Measurements from ENCODE around the gene RNF123.

RNF123 gene

DNA sequence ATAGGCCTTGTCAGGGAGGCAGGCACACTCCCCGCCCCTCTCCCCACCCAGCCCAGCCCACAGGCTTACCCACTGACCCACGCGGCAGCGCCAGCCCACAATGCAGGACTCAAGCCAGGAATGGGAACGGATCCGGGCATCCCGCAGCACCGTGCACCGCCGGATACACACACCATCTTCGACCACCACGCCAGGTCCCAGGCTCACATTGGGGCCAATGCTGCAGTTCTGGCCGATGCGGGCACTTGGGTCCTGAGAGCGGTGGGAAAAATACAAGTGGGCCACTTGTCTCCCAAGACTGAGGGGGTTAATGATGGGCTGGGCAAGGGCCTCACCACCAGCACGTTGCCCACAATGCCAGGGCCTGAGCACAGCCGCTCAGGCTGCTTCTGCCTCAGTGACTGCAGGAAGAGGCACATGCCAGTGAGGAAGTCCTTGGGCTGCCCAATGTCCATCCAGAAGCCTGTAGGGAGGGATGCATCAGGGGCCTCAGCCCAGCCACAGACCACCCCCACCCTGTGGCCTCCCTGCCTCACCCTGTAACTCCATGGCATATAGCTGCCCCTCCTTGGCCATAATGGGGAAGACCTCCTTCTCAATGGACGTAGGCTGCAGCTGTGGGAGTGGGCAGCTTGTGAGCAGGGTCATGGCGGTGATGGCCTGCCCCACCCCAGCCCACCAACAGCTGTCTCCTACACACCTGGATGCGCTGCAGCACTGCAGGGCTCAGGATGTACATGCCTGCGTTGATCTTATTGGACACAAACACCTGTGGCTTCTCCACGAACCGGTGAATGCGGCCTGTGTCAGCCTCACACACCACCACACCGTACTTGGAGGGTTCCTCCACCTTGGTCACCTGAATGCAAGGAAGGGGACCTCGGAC lies 32.8 kb downstream of the RNF123 start:
- no peak overlapping the region for H3K27ac ChIP-seq (ENCODE audit: low read depth, low read length, severe bottlenecking)
- H3K4me1 ChIP-seq (ENCODE audit: control insufficient read depth, insufficient read depth, low read length, poor library complexity, severe bottlenecking): peaks cover 9% of the 10 kb centered on the region
- H3K9me3 ChIP-seq (ENCODE audit: control insufficient read depth, low read length): no peaks in the 10 kb centered on the region
- H3K36me3 ChIP-seq (ENCODE audit: control insufficient read depth, insufficient read depth, low read length): peaks cover 55% of the 10 kb centered on the region
- H3K4me3 ChIP-seq (ENCODE audit: extremely low read depth, insufficient read depth, low read length, poor library complexity, severe bottlenecking): peak overlapping the region; percentile 100
- WGBS, 2 experiments (ENCODE audit: insufficient coverage in 2 of 2): 95 to 98% methylated on average over 16 to 23 of the region's 26 CpGs

DNA sequence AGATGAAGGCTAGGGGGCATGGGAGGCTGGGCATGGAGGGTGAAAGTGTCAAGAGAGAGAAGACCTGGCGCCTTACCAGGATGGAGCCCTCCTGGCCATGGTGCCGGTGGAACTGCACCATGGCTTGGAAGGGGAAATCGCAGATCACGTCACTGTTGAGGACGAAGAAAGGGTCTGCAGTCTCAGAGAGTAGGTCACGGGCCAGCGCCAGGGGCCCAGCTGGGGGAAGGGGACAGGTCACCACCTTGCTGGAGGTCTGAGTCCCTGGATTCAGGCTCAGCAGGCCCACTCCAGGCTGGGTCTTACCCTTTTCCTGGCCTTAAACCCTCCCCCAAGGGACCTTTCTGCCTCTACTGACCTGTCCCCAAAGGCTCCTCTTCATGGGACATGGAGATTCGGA lies 33.5 kb downstream of the RNF123 start:
- Histone ChIP-seq H3K4me1 (ENCODE audit: control insufficient read depth, insufficient read depth, low read length, poor library complexity, severe bottlenecking) (peaks cover 9% of the 10 kb centered on the region), H3K36me3 (ENCODE audit: control insufficient read depth, insufficient read depth, low read length) (peaks cover 62% of the 10 kb centered on the region), H3K4me3 (ENCODE audit: extremely low read depth, insufficient read depth, low read length, poor library complexity, severe bottlenecking) (peak overlapping the region; percentile 100), H3K27ac (ENCODE audit: low read depth, low read length, severe bottlenecking) (peak overlapping the region; percentile 99), H3K9me3 (ENCODE audit: control insufficient read depth, low read length) (no peaks in the 10 kb centered on the region)
- 82 to 86% methylated on average over 8 of the region's 8 CpGs for WGBS, 2 experiments (ENCODE audit: insufficient coverage in 2 of 2)

DNA sequence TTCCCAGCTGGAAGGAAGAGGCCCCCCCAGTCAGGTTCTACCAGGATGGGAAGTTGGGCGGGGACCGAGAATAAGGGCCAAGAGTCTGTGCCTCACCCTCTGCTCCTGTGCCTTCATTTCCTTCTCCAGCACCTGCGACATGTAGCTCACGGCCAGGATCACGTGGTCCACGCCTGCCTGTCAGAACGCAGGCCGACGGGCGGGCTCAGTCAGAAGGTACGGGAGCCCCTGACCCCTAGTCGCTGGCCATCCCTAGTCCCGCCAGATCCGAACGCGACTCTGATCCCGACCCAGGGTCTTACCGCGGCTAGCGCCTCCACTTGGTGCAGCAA lies 33.9 kb downstream of the RNF123 start:
- 1 to 3% methylated on average over 19 to 20 of the region's 20 CpGs for WGBS, 2 experiments (ENCODE audit: insufficient coverage in 2 of 2)
- Histone ChIP-seq H3K4me3 (ENCODE audit: extremely low read depth, insufficient read depth, low read length, poor library complexity, severe bottlenecking) (peak overlapping the region; percentile 100), H3K4me1 (ENCODE audit: control insufficient read depth, insufficient read depth, low read length, poor library complexity, severe bottlenecking) (peaks cover 9% of the 10 kb centered on the region), H3K9me3 (ENCODE audit: control insufficient read depth, low read length) (no peaks in the 10 kb centered on the region), H3K36me3 (ENCODE audit: control insufficient read depth, insufficient read depth, low read length) (peaks cover 62% of the 10 kb centered on the region), H3K27ac (ENCODE audit: low read depth, low read length, severe bottlenecking) (peak overlapping the region; percentile 99)

DNA sequence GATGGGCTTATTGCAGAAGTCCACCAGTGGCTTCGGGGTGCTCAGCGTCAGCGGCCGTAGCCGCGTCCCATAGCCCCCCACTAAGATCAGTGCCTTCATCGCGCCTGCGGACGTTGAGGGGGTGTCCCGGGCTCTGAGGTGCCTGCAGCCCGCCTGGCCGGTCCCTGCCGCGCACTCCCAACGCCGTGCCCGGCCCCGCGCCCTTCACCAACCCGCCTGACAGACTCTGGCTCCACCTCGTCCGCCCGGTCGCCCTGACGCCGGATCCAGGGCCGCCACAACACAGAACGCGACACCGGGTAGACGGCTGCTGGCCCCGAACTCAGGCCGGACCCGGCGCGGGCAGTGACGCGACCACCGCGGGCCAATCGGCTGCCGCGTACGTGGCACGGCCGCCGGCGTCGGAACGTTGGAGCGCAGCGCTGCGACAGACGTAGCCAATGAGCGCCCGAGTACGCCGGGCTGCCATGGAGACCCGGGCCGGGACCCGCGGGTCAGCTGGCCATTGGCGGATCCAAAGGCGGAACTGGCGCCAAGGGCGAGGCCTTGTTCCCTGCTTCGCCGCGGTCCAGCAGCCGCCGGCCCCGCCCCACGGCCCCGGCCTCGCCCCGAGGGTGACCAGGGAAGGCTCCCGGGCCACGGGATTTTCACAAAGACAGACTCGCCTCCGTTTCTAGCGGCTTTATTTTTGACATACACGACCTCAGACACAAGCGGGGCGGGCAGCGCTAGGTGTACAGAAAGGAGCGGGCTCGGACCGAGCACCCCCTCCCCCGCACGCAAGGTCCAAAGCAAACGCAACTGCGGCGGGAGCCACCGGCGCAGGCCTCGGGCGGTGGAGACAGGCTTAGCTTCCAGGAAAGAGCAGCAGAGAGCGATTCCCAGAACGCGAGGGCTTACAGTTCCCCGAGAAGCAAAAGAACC lies 34.5 kb downstream of the RNF123 start, which contains the start of gene GMPPB:
Gene GMPPB (minus strand): TSS at position 324 of the 924 bp plus-strand sequence. CDS start 225 bp downstream, at position 99.
- 1 to 2% methylated on average over 98 to 102 of the region's 102 CpGs for WGBS, 2 experiments (ENCODE audit: insufficient coverage in 2 of 2)
- H3K36me3 ChIP-seq (ENCODE audit: control insufficient read depth, insufficient read depth, low read length): peaks cover 60% of the 10 kb centered on the region

DNA sequence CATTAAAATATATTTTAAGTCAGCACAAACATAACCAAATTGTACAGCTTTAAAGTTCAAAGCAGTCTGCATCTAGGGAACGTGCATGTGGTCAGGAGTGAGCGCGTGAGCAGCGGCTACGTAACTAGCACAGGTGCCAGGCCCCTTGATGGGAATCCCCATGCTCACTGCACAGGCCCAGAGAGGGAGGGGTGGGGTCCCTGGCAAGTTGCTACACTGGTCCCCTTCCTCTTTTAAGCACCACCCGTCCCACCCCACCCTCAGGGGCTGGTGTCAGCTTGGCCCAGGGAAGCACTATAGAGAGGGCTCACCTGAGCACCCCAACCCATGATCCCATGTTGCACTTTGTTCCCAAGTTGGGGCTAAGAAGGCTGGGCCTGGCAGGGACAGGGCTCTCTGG lies 35.2 kb downstream of the RNF123 start:
- no peaks in the 10 kb centered on the region for H3K9me3 ChIP-seq (ENCODE audit: control insufficient read depth, low read length)
- peaks cover 60% of the 10 kb centered on the region for H3K36me3 ChIP-seq (ENCODE audit: control insufficient read depth, insufficient read depth, low read length)
- peak overlapping the region; percentile 100 for H3K4me3 ChIP-seq (ENCODE audit: extremely low read depth, insufficient read depth, low read length, poor library complexity, severe bottlenecking)
- H3K4me1 ChIP-seq (ENCODE audit: control insufficient read depth, insufficient read depth, low read length, poor library complexity, severe bottlenecking): peaks cover 9% of the 10 kb centered on the region
- WGBS, 2 experiments (ENCODE audit: insufficient coverage in 2 of 2): 50% methylated on average over 2 of the region's 6 CpGs; no CpG with 5 or more reads in 1 of the 2 experiments
- peak overlapping the region; percentile 99 for H3K27ac ChIP-seq (ENCODE audit: low read depth, low read length, severe bottlenecking)

More for the DNA sequence above, 34.5 kb downstream of the RNF123 start, which contains the start of gene GMPPB:
- Histone ChIP-seq H3K4me3 (ENCODE audit: extremely low read depth, insufficient read depth, low read length, poor library complexity, severe bottlenecking) (peak within 1 kb of the TSS; percentile 100), H3K4me1 (ENCODE audit: control insufficient read depth, insufficient read depth, low read length, poor library complexity, severe bottlenecking) (peaks cover 9% of the 10 kb centered on the region), H3K9me3 (ENCODE audit: control insufficient read depth, low read length) (no peaks in the 10 kb centered on the region), H3K27ac (ENCODE audit: low read depth, low read length, severe bottlenecking) (peak within 1 kb of the TSS; percentile 99)

DNA sequence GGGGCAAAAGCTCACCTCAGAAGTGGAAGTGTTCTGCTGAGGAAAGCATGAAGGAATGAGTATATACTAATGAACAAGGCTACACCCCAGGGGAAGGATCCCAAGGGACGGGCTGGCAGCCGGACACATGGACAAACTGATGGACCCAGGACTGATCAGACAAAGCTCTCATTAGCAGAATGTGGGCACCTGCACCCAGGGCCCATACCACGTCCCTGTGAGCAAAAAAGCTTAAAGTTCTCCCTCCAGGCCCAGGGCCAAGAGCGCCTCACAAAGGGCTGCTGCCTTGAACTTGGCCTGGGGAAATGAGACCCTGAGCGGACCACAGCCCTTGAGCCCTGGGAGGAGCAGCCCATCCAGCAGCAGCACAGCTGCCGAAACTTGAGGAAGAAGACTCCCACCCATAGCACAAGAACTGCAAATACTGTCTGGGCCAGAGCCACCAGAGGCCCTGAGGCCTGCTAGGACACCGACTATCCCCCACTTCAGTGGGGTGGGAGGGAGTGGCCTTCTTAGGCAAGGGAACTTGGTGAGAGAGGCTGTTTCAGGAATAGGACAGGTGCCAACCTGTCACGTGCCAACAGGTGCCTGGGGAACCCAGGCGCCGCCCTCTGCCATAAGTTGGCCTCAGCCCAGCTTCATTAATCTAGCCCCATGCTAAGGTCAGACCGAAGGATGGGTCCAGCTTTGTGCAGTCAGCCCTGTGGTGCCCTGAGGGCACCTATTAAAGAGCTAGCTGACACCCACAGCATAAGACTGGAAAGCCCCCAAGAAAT lies 36.7 kb downstream of the RNF123 start:
- H3K27ac ChIP-seq (ENCODE audit: low read depth, low read length, severe bottlenecking): no peak overlapping the region
- peaks cover 65% of the 10 kb centered on the region for H3K36me3 ChIP-seq (ENCODE audit: control insufficient read depth, insufficient read depth, low read length)
- 96 to 99% methylated on average over 7 to 10 of the region's 11 CpGs for WGBS, 2 experiments (ENCODE audit: insufficient coverage in 2 of 2)

DNA sequence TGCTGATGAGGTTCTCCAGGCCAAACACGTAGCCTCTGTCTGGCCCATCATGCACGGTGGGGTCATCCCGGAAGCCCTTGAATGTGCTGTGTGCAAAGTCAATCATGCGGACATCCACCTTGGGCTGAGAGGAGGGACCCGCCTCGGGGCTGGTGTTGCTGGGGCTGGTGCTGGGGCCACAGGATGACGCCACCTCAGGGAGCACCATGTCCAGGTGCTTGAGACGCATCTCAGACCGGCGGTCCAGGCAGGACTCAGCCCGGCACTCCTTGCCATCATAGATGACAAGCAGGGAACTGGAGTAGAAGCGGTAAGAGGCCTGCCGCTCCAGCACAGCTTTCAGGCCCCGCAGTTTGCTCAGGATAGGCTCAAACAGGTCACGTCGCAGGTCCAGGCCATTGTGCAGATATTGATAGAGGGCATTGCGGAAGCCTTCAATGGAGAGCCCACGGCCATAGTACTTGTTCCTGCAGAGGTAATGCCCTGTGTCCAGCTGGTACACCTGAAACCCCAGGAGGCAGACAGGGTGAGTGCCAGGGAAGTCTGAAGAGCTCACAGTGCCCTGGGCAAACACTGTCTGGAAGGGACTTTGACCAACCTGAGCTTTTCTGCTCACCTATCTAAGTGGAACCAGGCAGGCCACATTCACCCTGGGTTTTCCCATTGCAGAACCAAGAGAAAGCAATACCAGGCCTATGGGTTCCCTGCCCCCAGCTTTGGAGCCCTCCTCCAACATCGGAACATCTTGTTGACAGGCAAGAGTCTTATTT lies 38.0 kb downstream of the RNF123 start:
- Histone ChIP-seq H3K4me3 (ENCODE audit: extremely low read depth, insufficient read depth, low read length, poor library complexity, severe bottlenecking) (no peak overlapping the region), H3K9me3 (ENCODE audit: control insufficient read depth, low read length) (no peaks in the 10 kb centered on the region), H3K36me3 (ENCODE audit: control insufficient read depth, insufficient read depth, low read length) (peaks cover 65% of the 10 kb centered on the region), H3K4me1 (ENCODE audit: control insufficient read depth, insufficient read depth, low read length, poor library complexity, severe bottlenecking) (peaks cover 9% of the 10 kb centered on the region), H3K27ac (ENCODE audit: low read depth, low read length, severe bottlenecking) (no peak overlapping the region)
- WGBS, 2 experiments (ENCODE audit: insufficient coverage in 2 of 2): 95 to 97% methylated on average over 18 to 19 of the region's 19 CpGs

More for the DNA sequence above, 36.7 kb downstream of the RNF123 start:
- Histone ChIP-seq H3K4me3 (ENCODE audit: extremely low read depth, insufficient read depth, low read length, poor library complexity, severe bottlenecking) (no peak overlapping the region), H3K4me1 (ENCODE audit: control insufficient read depth, insufficient read depth, low read length, poor library complexity, severe bottlenecking) (peaks cover 9% of the 10 kb centered on the region), H3K9me3 (ENCODE audit: control insufficient read depth, low read length) (no peaks in the 10 kb centered on the region)

DNA sequence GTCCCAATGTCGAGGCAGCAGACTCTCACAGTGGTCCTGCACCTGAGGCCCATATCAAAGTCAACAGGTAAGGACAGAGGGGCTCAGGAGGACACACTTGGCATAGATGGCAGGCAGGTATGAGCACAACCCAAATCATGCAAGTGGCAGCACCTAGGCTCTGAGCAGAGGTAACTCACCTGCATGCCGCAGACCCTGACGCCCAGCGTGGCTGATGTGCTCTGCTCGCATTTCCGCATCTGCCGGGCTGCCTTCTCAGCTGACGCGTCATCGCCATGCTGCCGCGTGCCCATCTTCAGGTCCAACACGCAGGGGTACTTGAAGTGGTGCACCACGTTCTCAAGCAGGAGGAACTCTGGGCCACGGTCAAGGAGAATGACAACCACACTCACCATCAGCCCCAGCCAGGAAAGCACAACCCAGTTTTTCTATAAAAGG lies 38.6 kb downstream of the RNF123 start:
- H3K36me3 ChIP-seq (ENCODE audit: control insufficient read depth, insufficient read depth, low read length): peaks cover 65% of the 10 kb centered on the region
- no peak overlapping the region for H3K4me3 ChIP-seq (ENCODE audit: extremely low read depth, insufficient read depth, low read length, poor library complexity, severe bottlenecking)
- WGBS, 2 experiments (ENCODE audit: insufficient coverage in 2 of 2): 97 to 98% methylated on average over 8 to 12 of the region's 15 CpGs
- no peak overlapping the region for H3K27ac ChIP-seq (ENCODE audit: low read depth, low read length, severe bottlenecking)
- no peaks in the 10 kb centered on the region for H3K9me3 ChIP-seq (ENCODE audit: control insufficient read depth, low read length)
- peaks cover 4% of the 10 kb centered on the region for H3K4me1 ChIP-seq (ENCODE audit: control insufficient read depth, insufficient read depth, low read length, poor library complexity, severe bottlenecking)

DNA sequence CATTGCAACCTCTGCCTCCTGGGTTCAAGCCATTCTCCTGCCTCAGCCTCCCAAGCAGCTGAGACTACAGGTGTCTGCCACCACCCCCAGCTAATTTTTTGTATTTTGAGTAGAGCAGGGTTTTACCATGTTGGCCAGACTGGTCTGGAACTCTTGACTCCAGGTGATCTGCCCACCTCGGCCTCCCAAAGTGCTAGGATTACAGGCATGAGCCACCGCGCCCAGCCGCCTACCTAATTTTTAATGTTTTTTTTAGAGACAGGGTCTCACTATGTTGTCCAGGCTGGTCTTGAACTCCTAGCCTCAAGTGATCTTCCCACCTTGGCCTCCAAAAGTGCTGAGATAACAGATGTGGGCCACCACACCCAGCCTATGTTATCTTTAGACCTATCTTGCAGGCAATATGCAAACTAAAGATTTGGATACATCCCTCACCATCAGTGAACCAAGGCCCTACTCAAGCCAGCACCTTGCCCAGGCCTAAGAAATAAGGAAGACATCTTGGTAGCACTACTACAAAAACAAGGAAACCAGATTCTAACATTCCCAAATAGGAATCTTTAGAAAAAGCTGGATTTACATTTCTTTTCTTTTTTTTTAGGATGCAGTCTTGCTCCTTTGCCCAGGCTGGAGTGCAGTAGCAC lies 40.7 kb downstream of the RNF123 start:
- Histone ChIP-seq H3K36me3 (ENCODE audit: control insufficient read depth, insufficient read depth, low read length) (peaks cover 86% of the 10 kb centered on the region), H3K27ac (ENCODE audit: low read depth, low read length, severe bottlenecking) (no peak overlapping the region), H3K4me1 (ENCODE audit: control insufficient read depth, insufficient read depth, low read length, poor library complexity, severe bottlenecking) (no peaks in the 10 kb centered on the region), H3K9me3 (ENCODE audit: control insufficient read depth, low read length) (no peaks in the 10 kb centered on the region), H3K4me3 (ENCODE audit: extremely low read depth, insufficient read depth, low read length, poor library complexity, severe bottlenecking) (no peak overlapping the region)
- WGBS, 2 experiments (ENCODE audit: insufficient coverage in 2 of 2): 92 to 93% methylated on average over 3 to 4 of the region's 4 CpGs

Measured in mesodermal cell (in vitro differentiated cells).